GM19023 (cell line): ENCODE results near the gene NPR2.

Source experiments
- ATAC-seq: cut with Tn5 transposase; IDR thresholded peaks from one replicate; pipeline ENCODE4 v1.9.1; 2021; ENCODE audit warnings: mild to moderate bottlenecking, moderate library complexity; ENCODE audit not compliant: unreplicated experiment

The NPR2 gene

GRCh38 chr9:35791297-35791921 is at the start of gene NPR2:
TSS of gene NPR2 (plus strand) at chr9:35791591. CDS start at chr9:35792409, 818 bp downstream.
- no peak for ATAC-seq

- ATAC-seq, result no peak
Observed at GRCh38 chr9:35741740-35742139, 49.7 kb upstream of the NPR2 start.

GRCh38 chr9:35743452-35743851 is 47.9 kb upstream of the NPR2 start:
- ATAC-seq, result no peak

GRCh38 chr9:35743880-35744518 is 47.4 kb upstream of the NPR2 start:
- no peak for ATAC-seq

GRCh38 chr9:35745569-35745968 is 45.8 kb upstream of the NPR2 start:
- no peak for ATAC-seq

- ATAC-seq, result no peak
Observed at GRCh38 chr9:35746583-35746982, 44.8 kb upstream of the NPR2 start.

GRCh38 chr9:35748242-35748857 is 43.0 kb upstream of the NPR2 start:
- ATAC-seq, result no peak

- peak; percentile 86 for ATAC-seq
Observed at GRCh38 chr9:35748858-35749514, 42.4 kb upstream of the NPR2 start, which contains the start of the genes GBA2 and RGP1. TSS of gene GBA2 (minus strand) at chr9:35749228. CDS start at chr9:35748704, 524 bp downstream. TSS of gene RGP1 (plus strand) at chr9:35749287. CDS start at chr9:35749756, 469 bp downstream.

GRCh38 chr9:35749515-35750255 is 41.7 kb upstream of the NPR2 start:
- ATAC-seq, result peak; percentile 40

GRCh38 chr9:35750256-35750531 is 41.2 kb upstream of the NPR2 start:
- no peak for ATAC-seq

GRCh38 chr9:35753466-35753865 is 37.9 kb upstream of the NPR2 start:
- no peak for ATAC-seq

GRCh38 chr9:35754264-35754663 is 37.1 kb upstream of the NPR2 start, which contains the start of gene MSMP:
TSS of gene MSMP (minus strand) at chr9:35754276. CDS start at chr9:35754129, 147 bp downstream.
- no peak for ATAC-seq

- no peak for ATAC-seq
Observed at GRCh38 chr9:35755071-35755470, 36.3 kb upstream of the NPR2 start.

GRCh38 chr9:35756275-35757225 is 34.8 kb upstream of the NPR2 start:
- ATAC-seq, result peak; percentile 70

- peak; percentile 45 for ATAC-seq
Observed at GRCh38 chr9:35757226-35757891, 34.0 kb upstream of the NPR2 start.

- ATAC-seq, result no peak
Observed at GRCh38 chr9:35757892-35758275, 33.5 kb upstream of the NPR2 start.

- ATAC-seq, result no peak
Observed at GRCh38 chr9:35758475-35759050, 32.8 kb upstream of the NPR2 start.

GRCh38 chr9:35759795-35760194 is 31.6 kb upstream of the NPR2 start:
- no peak for ATAC-seq

- no peak for ATAC-seq
Observed at GRCh38 chr9:35760651-35761050, 30.7 kb upstream of the NPR2 start.
